ENCODE results near the gene WDR20. TPM values are rescaled to one million over a fixed set of nuclear protein-coding genes. Genes with fewer than 3 reads are reported as not detected.

Gene WDR20
- polyA plus RNA-seq, 1 donor (not counting 4 experiments of a cell fraction or from before 2014, with no cell fraction given), result 24.5 TPM

DNA sequence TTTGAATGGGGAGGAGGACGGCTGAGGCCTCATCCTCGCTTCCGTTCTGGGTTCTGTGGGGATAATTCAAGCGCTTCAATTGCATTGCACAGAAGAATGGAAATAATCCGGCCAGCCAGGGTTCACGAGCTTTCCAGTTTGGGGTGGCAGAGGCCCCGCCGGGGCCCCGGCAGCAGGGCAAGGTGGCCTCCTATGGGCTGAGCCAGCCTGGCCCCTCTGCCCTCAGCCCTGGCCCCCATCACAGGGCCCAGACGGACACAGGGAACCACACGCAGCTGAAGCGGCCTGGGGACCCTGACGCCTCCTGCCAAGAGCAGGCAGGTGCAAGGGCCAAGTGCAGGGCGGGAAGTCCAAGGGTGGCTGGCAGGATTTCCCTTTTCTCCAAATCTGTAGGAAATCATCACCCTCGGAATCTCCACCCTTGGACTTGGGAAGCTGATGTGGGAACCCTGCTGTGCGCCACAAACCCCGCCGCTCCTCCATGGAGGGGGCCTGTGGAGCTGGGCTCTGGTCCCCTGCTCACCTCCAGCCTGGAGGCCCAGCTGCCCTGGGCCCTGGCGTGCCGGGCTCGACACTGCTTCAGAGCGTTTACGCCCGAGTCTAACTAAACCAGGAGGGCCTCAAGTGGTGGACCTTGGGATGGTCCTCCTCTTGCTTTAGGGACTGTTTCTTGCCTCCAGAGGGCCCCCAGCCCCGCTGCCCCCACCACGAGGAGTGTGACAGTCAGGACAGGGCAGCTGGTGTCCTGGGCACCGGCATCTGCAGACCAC lies 86.8 kb downstream of the WDR20 start:
- no peaks in the 10 kb centered on the region for H3K9me1 ChIP-seq (ENCODE audit: control insufficient read depth, extremely low read depth, insufficient read depth, low read length)
- no peak overlapping the region for H3K4me3 ChIP-seq (ENCODE audit: control insufficient read depth in 2 of 3, extremely low read depth in 1 of 3, insufficient read depth in 2 of 3, low read depth in 1 of 3, low read length in 3 of 3)
- H3K79me2 ChIP-seq (ENCODE audit: control insufficient read depth, insufficient read depth, low read length), result no peaks in the 10 kb centered on the region
- no peak for DNase-seq (ENCODE audit: low read depth, low spot score)
- FAIRE-seq, result no peak
- H3K27me3 ChIP-seq (ENCODE audit: control insufficient read depth, extremely low read depth, insufficient read depth, low read length), result no peaks in the 10 kb centered on the region
- no peak overlapping the region for H2AFZ ChIP-seq (ENCODE audit: control insufficient read depth, low read length)
- TF ChIP-seq, protein P1, sequence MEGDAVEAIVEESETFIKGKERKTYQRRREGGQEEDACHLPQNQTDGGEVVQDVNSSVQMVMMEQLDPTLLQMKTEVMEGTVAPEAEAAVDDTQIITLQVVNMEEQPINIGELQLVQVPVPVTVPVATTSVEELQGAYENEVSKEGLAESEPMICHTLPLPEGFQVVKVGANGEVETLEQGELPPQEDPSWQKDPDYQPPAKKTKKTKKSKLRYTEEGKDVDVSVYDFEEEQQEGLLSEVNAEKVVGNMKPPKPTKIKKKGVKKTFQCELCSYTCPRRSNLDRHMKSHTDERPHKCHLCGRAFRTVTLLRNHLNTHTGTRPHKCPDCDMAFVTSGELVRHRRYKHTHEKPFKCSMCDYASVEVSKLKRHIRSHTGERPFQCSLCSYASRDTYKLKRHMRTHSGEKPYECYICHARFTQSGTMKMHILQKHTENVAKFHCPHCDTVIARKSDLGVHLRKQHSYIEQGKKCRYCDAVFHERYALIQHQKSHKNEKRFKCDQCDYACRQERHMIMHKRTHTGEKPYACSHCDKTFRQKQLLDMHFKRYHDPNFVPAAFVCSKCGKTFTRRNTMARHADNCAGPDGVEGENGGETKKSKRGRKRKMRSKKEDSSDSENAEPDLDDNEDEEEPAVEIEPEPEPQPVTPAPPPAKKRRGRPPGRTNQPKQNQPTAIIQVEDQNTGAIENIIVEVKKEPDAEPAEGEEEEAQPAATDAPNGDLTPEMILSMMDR (optimal IDR thresholded peaks at IDR 0.05 in 1 of 3, IDR thresholded peaks at IDR 0.05 in 1 of 3, conservative IDR thresholded peaks at IDR 0.05 in 1 of 3; ENCODE audit: extremely low read depth in 1 of 3, insufficient read depth in 2 of 3, low read length in 3 of 3), result no peak
- no peak for TF ChIP-seq EZH2 (IDR thresholded peaks at IDR 0.05; ENCODE audit: low read length)
- no peaks in the 10 kb centered on the region for H4K20me1 ChIP-seq (ENCODE audit: control insufficient read depth, extremely low read depth, insufficient read depth, low read length)
- H3K36me3 ChIP-seq (ENCODE audit: control insufficient read depth in 2 of 2, extremely low read depth in 1 of 2, insufficient read depth in 2 of 2, low read length in 2 of 2), result peaks cover 8 to 17% of the 10 kb centered on the region in 2 experiments
- H3K4me2 ChIP-seq (ENCODE audit: control insufficient read depth, extremely low read depth, insufficient read depth, low read depth, low read length), result no peak overlapping the region
- no peak overlapping the region for H3K9ac ChIP-seq (ENCODE audit: control insufficient read depth, extremely low read depth, insufficient read depth, low read length)
- dilution Hi-C loops (cut with MboI; ENCODE audit: extremely low pct_ligation_motif_present, low sequenced_read_pairs), result no loop called here
- peaks cover 1% of the 10 kb centered on the region for H3K4me1 ChIP-seq (ENCODE audit: control insufficient read depth, extremely low read depth, insufficient read depth, low read length)
- no peaks in the 10 kb centered on the region for H3K9me3 ChIP-seq (ENCODE audit: control insufficient read depth, low read depth, low read length)
- H3K27ac ChIP-seq (ENCODE audit: control insufficient read depth, insufficient read depth, low read length), result no peak overlapping the region

DNA sequence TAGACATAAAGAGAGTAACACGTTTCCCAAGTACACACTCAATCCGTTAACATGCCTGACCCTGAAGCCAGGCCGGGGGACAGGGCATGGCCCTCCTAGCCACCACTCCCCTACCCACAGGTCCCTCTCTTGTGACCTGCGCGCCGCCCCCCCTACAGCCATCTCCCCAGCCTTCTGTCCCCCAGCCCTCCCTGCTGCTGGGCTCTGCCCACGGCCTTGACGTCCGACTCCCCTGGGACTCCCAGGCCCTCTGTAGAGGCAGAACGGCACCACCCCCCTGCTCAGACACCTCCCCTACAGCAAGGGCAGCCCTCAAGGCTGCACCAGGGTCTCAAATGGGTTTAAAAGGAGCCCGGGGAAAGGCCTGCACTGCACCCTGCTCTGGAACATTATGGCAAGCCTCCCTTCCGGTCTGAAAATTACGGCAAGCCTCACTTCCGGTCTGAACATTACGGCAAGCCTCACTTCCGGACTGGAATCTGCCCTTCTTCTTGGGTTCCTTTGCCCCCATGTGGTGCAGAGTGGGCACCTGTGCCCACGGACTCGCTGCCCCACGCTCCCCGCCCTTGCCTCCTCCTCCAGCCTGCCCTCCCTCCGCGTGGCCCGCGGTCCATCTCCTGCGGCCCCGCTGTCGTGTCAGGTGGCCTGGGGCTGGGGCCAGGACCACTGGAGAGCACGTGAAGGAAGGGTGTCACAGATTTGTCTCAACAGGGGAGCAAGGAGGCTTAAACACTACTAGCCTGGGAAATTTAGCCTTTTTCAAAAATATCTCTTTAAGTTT lies 87.7 kb downstream of the WDR20 start:
- no peak overlapping the region for H3K27ac ChIP-seq (ENCODE audit: control insufficient read depth, insufficient read depth, low read length)
- H3K9me3 ChIP-seq (ENCODE audit: control insufficient read depth, low read depth, low read length), result no peaks in the 10 kb centered on the region
- no peak overlapping the region for H3K4me3 ChIP-seq (ENCODE audit: control insufficient read depth in 2 of 3, extremely low read depth in 1 of 3, insufficient read depth in 2 of 3, low read depth in 1 of 3, low read length in 3 of 3)
- H3K27me3 ChIP-seq (ENCODE audit: control insufficient read depth, extremely low read depth, insufficient read depth, low read length), result no peaks in the 10 kb centered on the region
- H3K36me3 ChIP-seq (ENCODE audit: control insufficient read depth in 2 of 2, extremely low read depth in 1 of 2, insufficient read depth in 2 of 2, low read length in 2 of 2), result peaks cover 9 to 13% of the 10 kb centered on the region in 2 experiments
- H2AFZ ChIP-seq (ENCODE audit: control insufficient read depth, low read length), result no peak overlapping the region
- no peak overlapping the region for H3K9ac ChIP-seq (ENCODE audit: control insufficient read depth, extremely low read depth, insufficient read depth, low read length)
- DNase-seq (ENCODE audit: low read depth, low spot score) (no peak), FAIRE-seq (no peak)
- dilution Hi-C loops (cut with MboI; ENCODE audit: extremely low pct_ligation_motif_present, low sequenced_read_pairs), result no loop called here
- no peaks in the 10 kb centered on the region for H4K20me1 ChIP-seq (ENCODE audit: control insufficient read depth, extremely low read depth, insufficient read depth, low read length)
- H3K4me1 ChIP-seq (ENCODE audit: control insufficient read depth, extremely low read depth, insufficient read depth, low read length), result no peaks in the 10 kb centered on the region
- no peaks in the 10 kb centered on the region for H3K79me2 ChIP-seq (ENCODE audit: control insufficient read depth, insufficient read depth, low read length)
- H3K9me1 ChIP-seq (ENCODE audit: control insufficient read depth, extremely low read depth, insufficient read depth, low read length), result no peaks in the 10 kb centered on the region
- TF ChIP-seq, protein P1 (optimal IDR thresholded peaks at IDR 0.05 in 1 of 3, IDR thresholded peaks at IDR 0.05 in 1 of 3, conservative IDR thresholded peaks at IDR 0.05 in 1 of 3; ENCODE audit: extremely low read depth in 1 of 3, insufficient read depth in 2 of 3, low read length in 3 of 3), result no peak
- no peak for TF ChIP-seq EZH2 (IDR thresholded peaks at IDR 0.05; ENCODE audit: low read length)
- no peak overlapping the region for H3K4me2 ChIP-seq (ENCODE audit: control insufficient read depth, extremely low read depth, insufficient read depth, low read depth, low read length)
